OCI-LY7 (cell line): ENCODE measurements around the gene SLF1. TPM values are rescaled to one million over a fixed set of nuclear protein-coding genes. Genes with fewer than 3 reads are reported as not detected.

Experiments used
- BruUV-seq: library from RNA; stranded (reverse); fragments of 400-500 nt; replicated peaks from 2 replicates; lab custom pipeline; 2021; lab: Mats Ljungman, UMichigan
- CTCF ChIA-PET: fragments of 300-600 bp; sonication (Branson Sonifier 250); formaldehyde crosslinking; loops from one replicate; lab custom pipeline; 2022; ENCODE audit warnings: antibody characterized with exemption; ENCODE audit not compliant: unreplicated experiment; lab: Charles Lee
- POLR2A ChIA-PET: fragments of 300-600 bp; sonication (Branson Sonifier 250); formaldehyde crosslinking; loops from one replicate; lab custom pipeline; 2022; ENCODE audit warnings: antibody characterized with exemption; lab: Charles Lee
- DNase-seq: peaks from one replicate; pipeline ENCODE4 v3.0.0-alpha.2; 2015; ENCODE audit warnings: low spot score
- H2AFZ ChIP-seq: fragments of 200-600 bp; sonication (generic), shearing (Covaris generic); 2 replicates; pipeline ENCODE4 v1.6.1; 2014; ENCODE audit warnings: mild to moderate bottlenecking, antibody characterized with exemption, low read length, moderate library complexity
- H3K27ac ChIP-seq: fragments of 200-600 bp; sonication (generic); 2 replicates; pipeline ENCODE4 v1.5.1; 2014; ENCODE audit warnings: mixed run types, low read depth, mild to moderate bottlenecking, moderate library complexity, low read length, inconsistent platforms; ENCODE audit not compliant: poor library complexity, severe bottlenecking
- H3K36me3 ChIP-seq: fragments of 200-600 bp; sonication (generic); 2 replicates; pipeline ENCODE4 v1.6.1; 2014; ENCODE audit warnings: mild to moderate bottlenecking, antibody characterized with exemption, low read length, moderate library complexity, mixed read lengths; ENCODE audit not compliant: insufficient read depth
- H3K4me1 ChIP-seq: fragments of 200-600 bp; sonication (generic); 2 replicates; pipeline ENCODE4 v1.5.1; 2014; ENCODE audit warnings: mild to moderate bottlenecking, low read length; ENCODE audit not compliant: insufficient read depth, poor library complexity, severe bottlenecking
- H3K4me2 ChIP-seq: fragments of 200-600 bp; sonication (generic); 2 replicates; pipeline ENCODE4 v1.6.1; 2014; ENCODE audit warnings: mild to moderate bottlenecking, low read length
- H3K4me3 ChIP-seq: fragments of 200-600 bp; sonication (generic); 2 replicates; pipeline ENCODE4 v1.5.1; 2014; ENCODE audit warnings: mild to moderate bottlenecking, low read depth, low read length; ENCODE audit not compliant: poor library complexity, severe bottlenecking
- H3K79me2 ChIP-seq: fragments of 200-600 bp; sonication (generic); 2 replicates; pipeline ENCODE4 v1.6.1; 2016; ENCODE audit warnings: low read depth, mild to moderate bottlenecking, low read length, moderate library complexity, mixed read lengths; ENCODE audit not compliant: insufficient read depth
- H3K9me2 ChIP-seq: fragments of 200-600 bp; sonication (generic); 2 replicates; pipeline ENCODE4 v1.6.1; 2016; ENCODE audit warnings: mild to moderate bottlenecking, low read length, mixed read lengths; ENCODE audit not compliant: insufficient read depth
- H3K9me3 ChIP-seq: fragments of 200-600 bp; sonication (generic); 2 replicates; pipeline ENCODE4 v1.6.1; 2014; ENCODE audit warnings: mild to moderate bottlenecking, mixed run types, low read length, mixed read lengths
- H4K20me1 ChIP-seq: fragments of 200-600 bp; sonication (generic); 2 replicates; pipeline ENCODE4 v1.6.1; 2014; ENCODE audit warnings: mild to moderate bottlenecking, antibody characterized with exemption, low read length, moderate library complexity, mixed read lengths; ENCODE audit not compliant: insufficient read depth
- EZH2phosphoT487 ChIP-seq: fragments of 200-600 bp; sonication (generic); IDR thresholded peaks from 2 replicates; pipeline ENCODE4 v1.6.1; 2018; ENCODE audit warnings: low read depth, borderline replicate concordance, mild to moderate bottlenecking, mixed run types, antibody characterized with exemption, low read length, moderate library complexity, mixed read lengths
- intact Hi-C: fragments of 100-400 bp; cut with micrococcal nuclease; formaldehyde crosslinking; loops from one replicate; pipeline ENCODE4 v1.10.0; 2022; ENCODE audit not compliant: unreplicated experiment
- total RNA-seq, 2 experiments: library from RNA; depleted of rRNA in 1 of 2; stranded (reverse); fragments of >200 nt in 1 of 2; shearing (Covaris generic) in 1 of 2; gene quantifications; 2 replicates each; pipeline ENCODE4 v1.2.3, GENCODE V29; 2014 to 2022
- TF ChIP-seq, protein P1 (sequence below): fragments of 200-600 bp; sonication (generic); conservative IDR thresholded peaks from 2 replicates; pipeline ENCODE4 v1.5.1; 2014; ENCODE audit warnings: mild to moderate bottlenecking, antibody characterized with exemption, low read length, moderate library complexity, mixed read lengths

SLF1 gene
- total RNA-seq, 2 experiments from 2014 or later, result 16.0 to 20.9 TPM

DNA sequence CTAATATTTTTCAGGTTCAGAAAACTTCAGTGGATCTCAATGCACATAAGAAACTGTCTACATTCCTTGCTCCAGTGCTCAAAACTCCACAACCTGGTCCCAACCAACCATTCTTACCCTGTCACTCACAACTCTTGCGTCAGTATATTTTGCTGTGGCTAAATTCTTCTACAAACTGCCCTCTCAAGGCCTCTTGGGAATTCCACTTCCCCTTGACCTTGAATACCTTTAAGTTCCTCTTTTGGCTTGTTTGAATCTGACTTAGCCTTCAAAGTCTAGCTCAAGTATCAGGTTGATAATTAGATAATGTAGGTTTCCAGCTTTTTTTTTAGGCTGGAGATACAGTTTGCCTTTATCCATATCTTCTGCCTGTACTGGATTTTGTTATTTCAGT is 128.3 kb downstream of the SLF1 start:
- ChIA-PET POLR2A (interaction anchor here (1.5 to 2.4 kb wide), 2 partner anchors 9 to 63 kb away, joined by 3 to 10 read pairs; no protein-coding TSS in a partner anchor), CTCF (no interaction called here)
- Histone ChIP-seq H4K20me1 (no peaks in the 10 kb centered on the region), H3K4me3 (peak overlapping the region; percentile 23), H3K4me1 (peaks cover 42% of the 10 kb centered on the region), H3K27ac (peak overlapping the region; percentile 25), H3K9me3 (no peaks in the 10 kb centered on the region), H3K9me2 (no peaks in the 10 kb centered on the region), H2AFZ (peak overlapping the region; percentile 45; the same call in 1 of the 2 replicates), H3K36me3 (no peaks in the 10 kb centered on the region), H3K4me2 (peak overlapping the region; percentile 51), H3K79me2 (no peaks in the 10 kb centered on the region)
- BruUV-seq, result no TSS peak
- no peak for TF ChIP-seq EZH2phosphoT487
- TF ChIP-seq, protein P1, sequence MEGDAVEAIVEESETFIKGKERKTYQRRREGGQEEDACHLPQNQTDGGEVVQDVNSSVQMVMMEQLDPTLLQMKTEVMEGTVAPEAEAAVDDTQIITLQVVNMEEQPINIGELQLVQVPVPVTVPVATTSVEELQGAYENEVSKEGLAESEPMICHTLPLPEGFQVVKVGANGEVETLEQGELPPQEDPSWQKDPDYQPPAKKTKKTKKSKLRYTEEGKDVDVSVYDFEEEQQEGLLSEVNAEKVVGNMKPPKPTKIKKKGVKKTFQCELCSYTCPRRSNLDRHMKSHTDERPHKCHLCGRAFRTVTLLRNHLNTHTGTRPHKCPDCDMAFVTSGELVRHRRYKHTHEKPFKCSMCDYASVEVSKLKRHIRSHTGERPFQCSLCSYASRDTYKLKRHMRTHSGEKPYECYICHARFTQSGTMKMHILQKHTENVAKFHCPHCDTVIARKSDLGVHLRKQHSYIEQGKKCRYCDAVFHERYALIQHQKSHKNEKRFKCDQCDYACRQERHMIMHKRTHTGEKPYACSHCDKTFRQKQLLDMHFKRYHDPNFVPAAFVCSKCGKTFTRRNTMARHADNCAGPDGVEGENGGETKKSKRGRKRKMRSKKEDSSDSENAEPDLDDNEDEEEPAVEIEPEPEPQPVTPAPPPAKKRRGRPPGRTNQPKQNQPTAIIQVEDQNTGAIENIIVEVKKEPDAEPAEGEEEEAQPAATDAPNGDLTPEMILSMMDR, result no peak
- intact Hi-C loops, result loop anchor here (5.0 kb wide), 1 partner anchor 46 kb away; no protein-coding TSS in a partner anchor
- peak; percentile 87 for DNase-seq

Other genes with a start within 250 kb of the SLF1 start
- 0.28 and 0.32 TPM in 2 replicates for gene KIAA0825, start 65 bp upstream of the SLF1 start, total RNA-seq (2014; rRNA removed; shearing (Covaris generic))
- 0.09 and 0.19 TPM in 2 replicates for gene KIAA0825, start 65 bp upstream of the SLF1 start, total RNA-seq (2022)